Fibroblast of villous mesenchyme (primary cell): Measurements from ENCODE around the gene CGB1. TPM values are rescaled to one million over a fixed set of nuclear protein-coding genes. Genes with fewer than 3 reads are reported as not detected.

ENCODE experiments used
- DNase-seq: peaks from one replicate; pipeline ENCODE4 v3.0.0-alpha.2; 2010; ENCODE audit warnings: low read depth
- H3K4me3 ChIP-seq: 2 replicates; pipeline ENCODE4 v1.5.1; 2011; ENCODE audit warnings: low read depth, mild to moderate bottlenecking, low read length
- total RNA-seq: library from RNA; depleted of rRNA; stranded (reverse); fragments of >200 nt; gene quantifications from 2 replicates; pipeline ENCODE4 v1.2.3, GENCODE V29; 2012
- TF ChIP-seq, protein P1 (sequence below): IDR thresholded peaks from 2 replicates; pipeline ENCODE4 v1.5.1; 2012; ENCODE audit warnings: low read depth, mild to moderate bottlenecking, low read length; ENCODE audit not compliant: insufficient read depth

CGB1 gene
- total RNA-seq, 1 donor = not detected

DNA sequence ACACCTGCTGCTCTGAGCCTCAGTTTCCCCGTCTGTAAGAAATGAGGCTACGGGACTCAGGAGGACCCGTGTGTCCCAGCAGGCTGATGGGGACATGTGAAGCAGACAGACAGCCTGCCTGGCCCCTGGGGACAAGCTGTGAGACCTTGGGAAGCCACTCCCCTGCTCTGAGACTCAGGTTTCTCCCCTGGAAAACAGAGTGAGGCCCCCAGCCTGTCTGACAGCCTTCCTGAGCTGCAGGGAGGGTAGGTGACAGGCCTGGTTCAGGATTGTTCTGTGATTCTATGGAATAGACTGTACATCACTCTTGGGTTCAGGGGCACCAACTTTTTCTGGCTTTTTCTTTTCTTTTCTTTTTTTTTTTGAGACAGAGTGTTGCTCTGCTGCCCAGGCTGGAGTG is 30.9 kb upstream of the CGB1 start:
- TF ChIP-seq, protein P1, sequence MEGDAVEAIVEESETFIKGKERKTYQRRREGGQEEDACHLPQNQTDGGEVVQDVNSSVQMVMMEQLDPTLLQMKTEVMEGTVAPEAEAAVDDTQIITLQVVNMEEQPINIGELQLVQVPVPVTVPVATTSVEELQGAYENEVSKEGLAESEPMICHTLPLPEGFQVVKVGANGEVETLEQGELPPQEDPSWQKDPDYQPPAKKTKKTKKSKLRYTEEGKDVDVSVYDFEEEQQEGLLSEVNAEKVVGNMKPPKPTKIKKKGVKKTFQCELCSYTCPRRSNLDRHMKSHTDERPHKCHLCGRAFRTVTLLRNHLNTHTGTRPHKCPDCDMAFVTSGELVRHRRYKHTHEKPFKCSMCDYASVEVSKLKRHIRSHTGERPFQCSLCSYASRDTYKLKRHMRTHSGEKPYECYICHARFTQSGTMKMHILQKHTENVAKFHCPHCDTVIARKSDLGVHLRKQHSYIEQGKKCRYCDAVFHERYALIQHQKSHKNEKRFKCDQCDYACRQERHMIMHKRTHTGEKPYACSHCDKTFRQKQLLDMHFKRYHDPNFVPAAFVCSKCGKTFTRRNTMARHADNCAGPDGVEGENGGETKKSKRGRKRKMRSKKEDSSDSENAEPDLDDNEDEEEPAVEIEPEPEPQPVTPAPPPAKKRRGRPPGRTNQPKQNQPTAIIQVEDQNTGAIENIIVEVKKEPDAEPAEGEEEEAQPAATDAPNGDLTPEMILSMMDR = no peak
- no peak for DNase-seq
- no peak overlapping the region for H3K4me3 ChIP-seq

- TF ChIP-seq, protein P1 = no peak
- H3K4me3 ChIP-seq = no peak overlapping the region
- DNase-seq = no peak
Measured at GRCh38 chr19:49065905-49066512, 29.3 kb upstream of the CGB1 start.

GRCh38 chr19:49064768-49065611 is 28.3 kb upstream of the CGB1 start, which contains the start of gene NTF4:
Gene NTF4 (minus strand): TSS chr19:49064818. CDS start chr19:49061997, 2,821 bp downstream.
- DNase-seq = peak; percentile 30
- TF ChIP-seq, protein P1 = no peak
- peak within 1 kb of the TSS; percentile 27 for H3K4me3 ChIP-seq

GRCh38 chr19:49064029-49064629 is 27.4 kb upstream of the CGB1 start:
- DNase-seq = no peak
- H3K4me3 ChIP-seq = no peak overlapping the region
- TF ChIP-seq, protein P1 = no peak

DNA sequence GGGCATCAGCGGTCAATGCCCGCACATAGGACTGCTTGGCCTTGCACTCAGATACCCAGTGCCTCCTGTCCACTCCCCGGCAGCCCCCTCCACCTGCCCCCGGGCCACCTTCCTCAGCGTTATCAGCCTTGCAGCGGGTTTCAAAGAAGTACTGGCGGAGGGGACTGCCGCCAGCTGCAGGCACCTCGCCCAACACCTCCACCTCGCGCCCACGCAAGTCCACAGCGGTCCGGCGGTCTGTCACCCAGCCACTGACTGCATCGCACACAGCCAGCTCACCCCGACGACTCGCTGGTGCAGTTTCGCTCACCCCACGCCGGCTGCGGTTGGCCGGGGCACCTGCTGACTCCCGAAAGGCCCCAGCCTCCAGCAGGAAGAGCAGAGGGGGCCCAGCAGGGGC is 24.8 kb upstream of the CGB1 start:
- TF ChIP-seq, protein P1 = no peak
- no peak overlapping the region for H3K4me3 ChIP-seq
- DNase-seq = no peak

- H3K4me3 ChIP-seq = no peak overlapping the region
- TF ChIP-seq, protein P1 = no peak
- no peak for DNase-seq
Measured at GRCh38 chr19:49061000-49061399, 24.3 kb upstream of the CGB1 start.
